ENCODE results near the gene EPB41L3.

DNA sequence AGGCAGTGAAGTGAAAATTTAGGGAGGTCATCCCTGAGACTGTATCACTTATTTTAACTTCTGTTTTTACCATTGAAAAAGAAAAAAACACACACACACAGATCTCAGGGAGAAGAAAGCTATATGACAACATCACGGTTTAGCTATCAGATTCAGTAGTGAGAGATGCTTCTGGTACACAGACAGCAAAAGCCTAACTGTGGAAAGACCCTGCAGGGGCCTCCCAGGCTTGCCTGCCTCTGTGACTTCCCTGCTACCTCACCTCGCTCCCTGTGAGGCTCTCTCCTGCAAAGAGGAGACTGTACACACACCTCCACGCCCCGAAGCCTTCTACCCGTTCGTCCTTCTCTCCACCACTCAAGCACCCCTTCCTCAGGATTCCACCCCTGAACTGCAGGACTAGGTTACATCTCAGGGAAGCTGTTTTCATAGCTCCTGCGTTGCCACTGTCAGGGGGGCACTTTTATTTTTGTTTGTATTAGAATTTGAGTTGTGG, 86.3 kb downstream of the EPB41L3 start:
- no peak for TF ChIP-seq CTCF (IDR thresholded peaks at IDR 0.05)
- TF ChIP-seq ZFX (IDR thresholded peaks at IDR 0.05; ENCODE audit: borderline replicate concordance), result no peak

Measured in 22Rv1 (cell line).